Mucosa of stomach (tissue), 1 donor: ENCODE measurements around the gene SLAMF8.

ENCODE experiments used
- H3K27me3 ChIP-seq: one replicate; pipeline ENCODE4 v1.7.0; 2013; ENCODE audit warnings: mild to moderate bottlenecking, low read length; ENCODE audit not compliant: control insufficient read depth, insufficient read depth
- H3K36me3 ChIP-seq: one replicate; pipeline ENCODE4 v1.7.0; 2013; ENCODE audit warnings: low read length; ENCODE audit not compliant: control insufficient read depth, insufficient read depth
- H3K4me1 ChIP-seq: one replicate; pipeline ENCODE4 v1.7.0; 2013; ENCODE audit warnings: mild to moderate bottlenecking, low read length; ENCODE audit not compliant: control insufficient read depth, insufficient read depth
- H3K4me3 ChIP-seq: one replicate; pipeline ENCODE4 v1.7.0; 2013; ENCODE audit warnings: low read length
- H3K9ac ChIP-seq: one replicate; pipeline ENCODE4 v1.7.0; 2013; ENCODE audit warnings: mild to moderate bottlenecking, low read length, moderate library complexity
- H3K9me3 ChIP-seq: one replicate; pipeline ENCODE4 v1.7.0; 2013; ENCODE audit warnings: mild to moderate bottlenecking, low read length, moderate library complexity; ENCODE audit not compliant: control insufficient read depth
- donor health status: Pancreatic carcinoma.

The SLAMF8 gene

DNA sequence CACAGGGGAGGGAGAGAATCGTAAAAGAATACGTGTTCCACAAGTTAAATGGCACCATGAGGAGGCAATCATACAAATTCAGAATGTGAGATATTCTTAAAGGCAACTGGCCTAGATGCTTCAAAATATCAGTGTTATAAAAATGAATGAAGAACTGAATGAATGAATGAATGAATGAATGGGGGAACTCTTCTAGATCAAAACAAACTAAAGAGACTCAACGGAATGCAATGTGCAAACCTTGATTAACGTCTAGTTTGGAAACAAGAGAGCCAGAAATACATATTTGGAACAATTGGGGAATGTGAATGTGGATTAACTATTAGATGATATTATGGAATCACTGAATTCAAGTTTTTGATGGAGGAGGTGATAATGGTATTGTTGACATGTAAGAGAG, 56.5 kb downstream of the SLAMF8 start:
- peaks cover 9% of the 10 kb centered on the region for H3K4me1 ChIP-seq
- H3K4me3 ChIP-seq, result no peak overlapping the region
- H3K9ac ChIP-seq, result no peak overlapping the region
- no peaks in the 10 kb centered on the region for H3K9me3 ChIP-seq
- no peaks in the 10 kb centered on the region for H3K27me3 ChIP-seq
- H3K36me3 ChIP-seq, result no peaks in the 10 kb centered on the region

DNA sequence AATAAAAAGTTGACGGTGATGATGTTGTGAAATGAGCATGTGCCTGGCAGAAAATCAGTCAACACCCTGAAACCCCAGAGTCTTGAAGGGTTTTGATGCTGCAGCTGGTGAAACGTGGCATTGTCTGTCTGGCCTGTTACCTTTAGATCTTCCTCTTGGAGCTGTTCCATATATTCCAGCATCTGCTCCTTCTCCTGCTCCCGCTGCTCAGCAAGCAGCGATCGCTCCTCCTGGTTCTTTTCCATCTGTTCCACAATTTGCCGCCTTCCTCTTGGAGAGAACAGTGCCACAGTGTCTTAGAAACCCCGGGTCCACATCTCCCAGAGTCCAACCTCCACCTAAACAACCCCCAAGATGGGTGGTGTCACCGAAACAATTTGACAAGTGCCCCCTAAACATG, 57.6 kb downstream of the SLAMF8 start:
- no peaks in the 10 kb centered on the region for H3K9me3 ChIP-seq
- H3K36me3 ChIP-seq, result no peaks in the 10 kb centered on the region
- no peak overlapping the region for H3K4me3 ChIP-seq
- H3K9ac ChIP-seq, result no peak overlapping the region
- H3K4me1 ChIP-seq, result peaks cover 9% of the 10 kb centered on the region
- H3K27me3 ChIP-seq, result no peaks in the 10 kb centered on the region
